ENCODE results near the gene RAP1GDS1.
"Not testable (repeated sequence)": the region's sequence is repeated elsewhere in the genome, so short reads cannot be mapped to it uniquely, and the experiment has no call there.

Gene RAP1GDS1

GRCh38 chr4:98363431-98363830, 102.2 kb downstream of the RAP1GDS1 start:
- no peak for DNase-seq

DNA sequence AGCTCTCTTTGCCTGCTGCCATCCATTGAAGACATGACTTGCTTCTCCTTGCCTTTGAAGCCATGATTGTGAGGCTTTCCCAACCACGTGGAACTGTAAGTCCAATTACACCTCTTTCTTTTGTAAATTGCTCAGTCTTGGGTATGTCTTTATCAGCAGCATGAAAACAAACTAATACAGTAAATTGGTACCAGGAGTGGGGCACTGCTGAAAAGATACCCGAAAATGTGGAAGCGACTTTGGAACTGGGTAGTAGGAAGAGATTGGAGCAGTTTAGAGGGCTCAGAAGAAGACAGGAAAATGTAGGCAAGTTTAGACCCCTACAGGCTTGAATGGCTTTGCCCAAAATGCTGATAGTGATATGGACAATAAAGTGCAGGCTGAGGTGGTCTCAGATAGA, 105.1 kb downstream of the RAP1GDS1 start:
- not testable (repeated sequence) for DNase-seq

GRCh38 chr4:98368000-98368399, 106.8 kb downstream of the RAP1GDS1 start:
- not testable (repeated sequence) for DNase-seq

GRCh38 chr4:98369322-98369721, 108.1 kb downstream of the RAP1GDS1 start:
- DNase-seq = no peak

- DNase-seq = no peak
These were observed 113.5 kb downstream of the RAP1GDS1 start for GRCh38 chr4:98374643-98375042.

GRCh38 chr4:98377559-98377958, 116.4 kb downstream of the RAP1GDS1 start:
- DNase-seq = no peak

DNA sequence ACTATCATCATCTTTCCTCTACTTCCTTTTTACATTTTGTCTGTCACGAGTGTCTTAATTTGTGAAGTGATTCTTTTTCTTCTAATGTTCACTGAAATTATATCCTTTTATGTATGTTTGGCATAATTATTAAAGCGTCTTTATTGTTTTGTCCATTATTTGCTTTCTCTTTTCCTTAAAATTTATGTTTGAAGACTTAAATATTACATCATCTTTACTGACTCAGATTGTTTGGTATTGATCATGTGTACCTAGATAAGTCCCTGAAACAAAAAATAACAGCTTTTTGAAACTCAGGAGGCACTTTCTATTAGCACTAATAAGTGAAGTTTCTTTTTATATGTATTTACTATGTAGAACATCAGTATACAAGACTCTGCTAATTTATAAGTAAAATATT, 120.1 kb downstream of the RAP1GDS1 start:
- no peak for DNase-seq

- no peak for DNase-seq
These were observed 122.4 kb downstream of the RAP1GDS1 start for GRCh38 chr4:98383431-98384106.

- DNase-seq = no peak
These were observed 124.6 kb downstream of the RAP1GDS1 start for GRCh38 chr4:98385831-98386230.

DNA sequence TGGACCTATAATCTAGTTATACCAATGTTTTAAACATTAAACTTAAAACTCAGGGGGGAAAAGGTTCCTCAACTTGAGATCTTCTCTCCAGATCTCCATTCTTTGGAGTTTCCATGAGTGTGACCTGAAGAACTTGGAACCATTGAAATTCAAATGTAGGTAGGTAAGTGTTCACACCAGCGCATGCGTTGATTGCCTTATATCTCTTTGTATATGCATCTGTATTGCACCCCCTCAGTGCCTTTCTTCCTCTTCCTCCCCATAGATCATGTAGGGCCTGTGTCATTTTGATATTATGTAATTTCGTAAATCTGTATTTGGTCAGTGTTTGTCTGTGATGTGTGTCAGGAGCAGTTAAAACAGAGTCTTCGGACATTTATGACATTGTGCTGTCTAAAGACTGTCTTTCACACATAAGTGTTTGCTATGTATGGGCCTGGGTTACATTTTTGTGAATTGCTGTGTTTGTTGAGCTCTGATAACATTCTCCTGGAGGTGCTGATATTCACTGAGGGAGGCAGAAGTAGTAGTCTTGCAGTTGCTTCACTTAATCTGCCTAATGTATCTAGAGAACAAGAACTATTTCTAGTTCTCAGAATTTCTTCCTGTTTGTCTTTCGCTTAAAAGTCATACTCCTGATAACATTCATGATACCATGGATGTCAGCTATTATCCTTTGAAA, 126.3 kb downstream of the RAP1GDS1 start:
- DNase-seq = no peak

DNA sequence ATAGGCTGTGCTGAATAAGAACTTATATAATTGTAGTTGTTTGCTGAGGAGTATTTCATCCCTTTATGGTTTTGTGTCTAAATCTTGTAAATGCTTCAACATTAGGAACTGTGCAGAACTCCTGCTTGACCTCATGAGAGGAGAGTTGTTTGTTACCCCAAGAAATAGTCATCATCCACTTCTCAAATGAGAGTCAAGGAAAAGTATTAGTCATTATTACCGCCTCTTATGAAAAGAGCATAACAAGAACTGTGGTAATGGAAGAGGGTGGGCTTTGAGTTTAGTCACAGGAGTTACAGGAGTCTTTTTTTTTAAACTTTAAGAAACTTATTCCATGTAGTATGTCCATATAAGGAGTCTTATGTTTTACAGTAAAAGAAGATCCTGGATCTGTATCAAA, 132.9 kb downstream of the RAP1GDS1 start:
- no peak for DNase-seq

DNA sequence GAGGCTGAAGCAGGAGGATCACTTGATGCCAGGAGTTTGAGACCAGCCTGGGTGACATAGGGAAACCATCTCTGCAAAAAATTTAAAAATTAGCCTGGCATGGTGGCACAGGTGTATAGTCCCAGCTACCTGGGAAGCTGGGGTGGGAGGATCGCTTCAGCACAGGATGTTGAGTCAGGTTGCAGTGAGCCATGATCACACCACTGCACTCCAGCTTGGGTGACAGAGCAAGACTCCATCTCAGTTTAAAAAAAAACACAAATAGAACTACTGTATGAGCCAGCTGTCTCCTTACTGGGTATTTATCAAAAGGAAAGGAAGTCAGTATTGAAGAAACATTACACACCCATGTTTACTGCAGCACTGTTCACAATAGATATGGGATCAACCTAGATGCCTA, 138.7 kb downstream of the RAP1GDS1 start:
- DNase-seq = no peak

GRCh38 chr4:98406819-98407218, 145.6 kb downstream of the RAP1GDS1 start:
- DNase-seq = no peak

DNA sequence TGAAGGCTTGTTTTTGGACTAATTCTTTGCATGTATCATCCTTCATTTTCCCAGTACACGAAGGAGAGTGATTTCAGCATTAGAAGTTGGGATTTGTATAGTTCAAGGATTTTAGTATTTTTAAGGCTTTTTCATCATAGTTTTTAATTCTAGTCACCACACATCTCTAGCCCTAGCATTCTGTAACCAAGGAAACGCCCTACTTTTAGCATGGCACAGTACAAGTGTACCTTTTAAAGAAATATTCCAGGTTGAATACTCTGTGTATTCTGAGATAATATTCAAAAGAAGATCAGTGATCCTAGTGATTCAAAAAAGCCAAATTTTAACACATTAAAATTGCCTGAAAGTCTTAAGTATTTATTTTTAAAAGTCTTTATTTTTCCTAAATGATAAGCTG, 150.5 kb downstream of the RAP1GDS1 start:
- no peak for DNase-seq

GRCh38 chr4:98416844-98417243, 155.7 kb downstream of the RAP1GDS1 start:
- DNase-seq = no peak

DNA sequence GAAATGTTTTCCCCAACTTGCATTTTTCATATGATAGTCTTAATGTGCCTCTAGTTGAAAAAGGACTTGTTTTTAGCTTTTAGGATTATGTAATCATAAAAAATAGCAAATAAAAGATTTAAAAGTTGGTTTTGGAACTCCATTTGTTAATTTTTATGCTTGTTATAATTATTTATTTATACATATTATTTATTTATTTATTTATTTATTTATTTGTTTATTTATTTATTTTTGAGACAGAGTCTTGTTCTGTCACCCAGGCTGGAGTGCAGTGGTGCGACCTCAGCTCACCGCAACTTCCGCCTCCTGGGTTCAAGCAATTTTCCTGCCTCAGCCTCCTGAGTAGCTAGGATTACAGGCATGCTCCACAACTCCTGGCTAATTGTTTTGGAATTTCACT, 159.0 kb downstream of the RAP1GDS1 start:
- DNase-seq = not testable (repeated sequence)

DNA sequence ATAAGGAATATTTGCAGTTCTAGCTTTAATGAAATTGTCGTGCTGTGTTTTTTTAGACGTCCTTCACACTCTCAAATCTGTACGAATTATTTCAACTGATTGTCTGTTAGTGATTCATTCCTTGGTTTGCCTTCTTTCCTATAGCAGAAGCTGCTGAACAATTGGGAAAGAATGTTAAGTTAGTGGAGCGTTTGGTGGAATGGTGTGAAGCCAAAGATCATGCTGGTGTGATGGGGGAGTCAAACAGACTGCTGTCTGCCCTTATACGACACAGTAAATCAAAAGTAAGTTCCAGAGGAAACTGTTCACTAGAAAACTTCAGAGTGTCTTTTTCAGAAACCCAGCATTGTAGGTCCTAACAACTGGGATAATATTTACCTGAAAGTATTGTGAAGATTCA, 159.9 kb downstream of the RAP1GDS1 start:
- DNase-seq = no peak

- no peak for DNase-seq
These were observed 161.8 kb downstream of the RAP1GDS1 start for GRCh38 chr4:98423009-98423408.

- DNase-seq = no peak
These were observed 169.7 kb downstream of the RAP1GDS1 start for GRCh38 chr4:98430708-98431403.

GRCh38 chr4:98433691-98434090, 172.5 kb downstream of the RAP1GDS1 start:
- no peak for DNase-seq

GRCh38 chr4:98434816-98435215, 173.6 kb downstream of the RAP1GDS1 start:
- no peak for DNase-seq

GRCh38 chr4:98444371-98444770, 183.2 kb downstream of the RAP1GDS1 start:
- no peak for DNase-seq

GRCh38 chr4:98446499-98447375, 185.6 kb downstream of the RAP1GDS1 start:
- DNase-seq = peak; percentile 71
